GM23338 (cell line): ENCODE results near the gene MEGF9. TPM values are rescaled to one million over a fixed set of nuclear protein-coding genes. Genes with fewer than 3 reads are reported as not detected.

ENCODE experiments used
- ATAC-seq: fragments of 200-7000 bp; cut with Tn5 transposase; 3 replicates; pipeline ENCODE4 v1.9.1; 2020
- DNase-seq: peaks from one replicate; pipeline ENCODE4 v3.0.0-alpha.2; 2015; ENCODE audit warnings: low spot score
- H2AFZ ChIP-seq: fragments of 200-600 bp; sonication (generic); 2 replicates; pipeline ENCODE4 v1.8.0; 2016; ENCODE audit warnings: antibody characterized with exemption, mild to moderate bottlenecking, moderate library complexity
- H3F3A ChIP-seq: fragments of 200-600 bp; sonication (generic); replicated peaks from 2 replicates; pipeline ENCODE4 v1.8.0; 2017; ENCODE audit warnings: antibody characterized with exemption, mixed run types, low read depth
- H3K27ac ChIP-seq: fragments of 200-600 bp; sonication (generic); 2 replicates; pipeline ENCODE4 v1.6.1; 2016; ENCODE audit warnings: low read depth
- H3K27me3 ChIP-seq: fragments of 200-600 bp; sonication (generic); 2 replicates; pipeline ENCODE4 v1.8.0; 2016; ENCODE audit warnings: mild to moderate bottlenecking, mixed run types, moderate library complexity; ENCODE audit not compliant: insufficient read depth
- H3K36me3 ChIP-seq: fragments of 200-600 bp; sonication (generic); 2 replicates; pipeline ENCODE4 v1.8.0; 2016; ENCODE audit warnings: mild to moderate bottlenecking; ENCODE audit not compliant: insufficient read depth
- H3K4me1 ChIP-seq: fragments of 200-600 bp; sonication (generic); 2 replicates; pipeline ENCODE4 v1.8.0; 2016; ENCODE audit warnings: mild to moderate bottlenecking, moderate library complexity; ENCODE audit not compliant: insufficient read depth
- H3K4me2 ChIP-seq: fragments of 200-600 bp; sonication (generic); 2 replicates; pipeline ENCODE4 v1.7.1; 2017; ENCODE audit warnings: mixed run types
- H3K4me3 ChIP-seq: fragments of 200-600 bp; sonication (generic); 2 replicates; pipeline ENCODE4 v1.6.1; 2016; ENCODE audit warnings: mixed run types
- H3K79me2 ChIP-seq: fragments of 200-600 bp; sonication (generic); replicated peaks from 2 replicates; pipeline ENCODE4 v1.8.0; 2017; ENCODE audit warnings: mild to moderate bottlenecking; ENCODE audit not compliant: insufficient read depth
- H3K9me2 ChIP-seq: fragments of 200-600 bp; sonication (generic); 2 replicates; pipeline ENCODE4 v1.8.0; 2017; ENCODE audit not compliant: insufficient read depth
- H4K20me1 ChIP-seq: fragments of 200-600 bp; sonication (generic); replicated peaks from 2 replicates; pipeline ENCODE4 v1.8.0; 2017; ENCODE audit warnings: mild to moderate bottlenecking; ENCODE audit not compliant: insufficient read depth
- H3K27ac Mint-ChIP-seq: 2 replicates; pipeline ENCODE4 v1.8.0; 2020; ENCODE audit warnings: inconsistent platforms, mild to moderate bottlenecking, moderate library complexity, mixed read lengths
- H3K27me3 Mint-ChIP-seq: 3 replicates; pipeline ENCODE4 v1.8.0; 2022; ENCODE audit warnings: low read depth, mild to moderate bottlenecking, moderate library complexity, mixed read lengths, inconsistent platforms; ENCODE audit not compliant: insufficient read depth, poor library complexity
- H3K36me3 Mint-ChIP-seq: 3 replicates; pipeline ENCODE4 v1.8.0; 2021; ENCODE audit warnings: low read depth, mild to moderate bottlenecking, inconsistent platforms, moderate library complexity, mixed read lengths
- H3K4me1 Mint-ChIP-seq: 3 replicates; pipeline ENCODE4 v1.8.0; 2020; ENCODE audit warnings: mild to moderate bottlenecking, inconsistent platforms, mixed read lengths
- H3K4me3 Mint-ChIP-seq: 3 replicates; pipeline ENCODE4 v1.8.0; 2021; ENCODE audit warnings: moderate library complexity, mild to moderate bottlenecking, inconsistent platforms, mixed read lengths
- H3K9me3 Mint-ChIP-seq: 3 replicates; pipeline ENCODE4 v1.8.0; 2020; ENCODE audit warnings: moderate library complexity, mild to moderate bottlenecking, inconsistent platforms, mixed read lengths
- CREB1 ChIP-seq: fragments of 250-450 bp; sonication (Bioruptor Pico); IDR thresholded peaks from 2 replicates; pipeline ENCODE4 v1.5.0; 2020; ENCODE audit warnings: low read depth, mild to moderate bottlenecking, moderate library complexity
- EZH2 ChIP-seq: fragments of 200-600 bp; sonication (generic); IDR thresholded peaks from one replicate; pipeline ENCODE4 v1.8.0; 2017; ENCODE audit warnings: antibody characterized with exemption, mild to moderate bottlenecking, low read depth; ENCODE audit not compliant: unreplicated experiment
- EZH2phosphoT487 ChIP-seq: fragments of 200-600 bp; sonication (generic); IDR thresholded peaks from one replicate; pipeline ENCODE4 v1.8.1; 2018; ENCODE audit warnings: antibody characterized with exemption; ENCODE audit not compliant: unreplicated experiment
- JUNB ChIP-seq: IDR thresholded peaks from one replicate; pipeline ENCODE4 v1.6.1; 2016; ENCODE audit warnings: antibody characterized with exemption; ENCODE audit not compliant: unreplicated experiment
- POLR2AphosphoS5 ChIP-seq: IDR thresholded peaks from 2 replicates; pipeline ENCODE4 v1.6.1; 2016; ENCODE audit warnings: antibody characterized with exemption, low read depth
- STAT1 ChIP-seq: IDR thresholded peaks from one replicate; pipeline ENCODE4 v1.6.1; 2016; ENCODE audit warnings: antibody characterized with exemption; ENCODE audit not compliant: unreplicated experiment
- polyA plus RNA-seq: library from polyadenylated mRNA; unstranded; fragments of >200 nt; fragmentation: Nextera tagmentation; extraction: Ambion mirVana; gene quantifications from 2 replicates; pipeline ENCODE4 v1.2.1, GENCODE V29; 2016
- total RNA-seq: library from RNA; depleted of rRNA; stranded (reverse); fragments of >200 nt; shearing (Covaris generic); gene quantifications from 2 replicates; pipeline ENCODE4 v1.2.3, GENCODE V29; 2014
- TF ChIP-seq, protein P1 (sequence below): fragments of 250-450 bp; sonication (Bioruptor Pico); IDR thresholded peaks from 2 replicates; pipeline ENCODE4 v1.5.0; 2020; ENCODE audit warnings: mild to moderate bottlenecking, moderate library complexity

MEGF9 gene
- total and polyA plus RNA-seq, 2 experiments from 2014 or later = 0.87 to 1.6 TPM

DNA sequence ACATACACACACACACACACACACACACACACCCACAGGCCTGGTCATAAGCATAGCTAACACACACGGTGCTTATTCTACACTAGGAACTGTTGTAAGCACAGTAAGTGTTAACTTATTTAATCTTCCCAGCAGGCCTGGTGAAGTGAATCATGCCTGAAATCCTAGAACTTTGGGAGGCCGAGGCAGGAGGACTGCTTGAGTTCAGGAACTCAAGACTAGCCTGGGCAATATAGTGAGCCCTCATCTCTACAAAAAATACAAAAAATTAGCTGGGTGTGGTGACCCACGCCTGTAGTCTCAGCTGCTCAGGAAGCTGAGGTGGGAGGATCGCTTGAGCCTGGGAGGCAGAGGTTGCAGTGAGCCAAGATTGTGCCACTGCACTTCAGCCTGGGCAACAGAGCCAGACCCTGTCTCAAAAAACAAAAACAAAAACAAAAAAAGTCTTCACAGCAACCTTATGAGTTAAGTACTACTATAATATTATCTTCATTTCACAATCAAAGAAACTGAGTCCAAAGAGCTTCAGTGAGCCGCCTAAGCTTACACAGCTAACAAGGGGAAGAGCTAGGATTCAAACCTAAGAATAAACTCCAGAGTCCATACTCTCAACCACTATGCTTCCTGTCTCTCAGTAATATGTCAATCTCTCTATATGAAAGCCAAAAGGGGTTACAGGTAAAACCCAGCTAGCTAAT, 2.3 kb downstream of the MEGF9 start (continued):
- TF ChIP-seq STAT1 (no peak), EZH2phosphoT487 (no peak), EZH2 (no peak), POLR2AphosphoS5 (no peak)

DNA sequence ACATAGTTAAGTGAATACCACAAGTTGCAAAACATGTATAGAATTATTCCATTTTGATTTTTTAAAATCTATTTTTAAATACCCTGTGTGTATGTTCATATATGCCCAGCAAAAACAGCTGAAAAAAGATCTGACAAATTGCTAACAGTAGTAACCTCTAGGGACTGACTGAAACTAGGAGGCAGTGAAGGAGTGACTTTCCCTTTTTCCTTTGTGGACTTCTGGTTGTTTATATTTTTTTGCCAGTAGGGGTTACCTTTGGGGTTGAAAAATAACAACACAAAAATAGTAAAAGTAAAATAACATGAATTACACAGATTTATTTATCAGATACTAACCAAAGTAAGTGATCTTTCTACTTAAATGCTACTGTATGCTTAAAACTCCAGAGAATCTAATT, 2.9 kb downstream of the MEGF9 start:
- Mint-ChIP-seq H3K9me3 (no peaks in the 10 kb centered on the region), H3K4me3 (no peak overlapping the region), H3K4me1 (peaks cover 18% of the 10 kb centered on the region), H3K27ac (no peak overlapping the region), H3K36me3 (no peaks in the 10 kb centered on the region), H3K27me3 (peaks cover 23% of the 10 kb centered on the region)
- Histone ChIP-seq H3K79me2 (0 out of 2 replicates have a peak, but pooled peaks cover 5% of the 10 kb centered on the region), H3K36me3 (no peaks in the 10 kb centered on the region), H4K20me1 (peaks cover 9% of the 10 kb centered on the region), H3K27me3 (peaks cover 29% of the 10 kb centered on the region), H3K27ac (no peak overlapping the region), H3F3A (0 out of 2 replicates have a peak, but pooled peaks cover 4% of the 10 kb centered on the region), H3K9me2 (no peaks in the 10 kb centered on the region), H3K4me1 (peaks cover 10% of the 10 kb centered on the region), H2AFZ (no peak overlapping the region), H3K4me2 (no peak overlapping the region), H3K4me3 (no peak overlapping the region)
- DNase-seq (no peak), ATAC-seq (no peak)
- no peak for TF ChIP-seq JUNB
- no peak for TF ChIP-seq CREB1 (CRISPR knock-in tag)
- TF ChIP-seq, protein P1, sequence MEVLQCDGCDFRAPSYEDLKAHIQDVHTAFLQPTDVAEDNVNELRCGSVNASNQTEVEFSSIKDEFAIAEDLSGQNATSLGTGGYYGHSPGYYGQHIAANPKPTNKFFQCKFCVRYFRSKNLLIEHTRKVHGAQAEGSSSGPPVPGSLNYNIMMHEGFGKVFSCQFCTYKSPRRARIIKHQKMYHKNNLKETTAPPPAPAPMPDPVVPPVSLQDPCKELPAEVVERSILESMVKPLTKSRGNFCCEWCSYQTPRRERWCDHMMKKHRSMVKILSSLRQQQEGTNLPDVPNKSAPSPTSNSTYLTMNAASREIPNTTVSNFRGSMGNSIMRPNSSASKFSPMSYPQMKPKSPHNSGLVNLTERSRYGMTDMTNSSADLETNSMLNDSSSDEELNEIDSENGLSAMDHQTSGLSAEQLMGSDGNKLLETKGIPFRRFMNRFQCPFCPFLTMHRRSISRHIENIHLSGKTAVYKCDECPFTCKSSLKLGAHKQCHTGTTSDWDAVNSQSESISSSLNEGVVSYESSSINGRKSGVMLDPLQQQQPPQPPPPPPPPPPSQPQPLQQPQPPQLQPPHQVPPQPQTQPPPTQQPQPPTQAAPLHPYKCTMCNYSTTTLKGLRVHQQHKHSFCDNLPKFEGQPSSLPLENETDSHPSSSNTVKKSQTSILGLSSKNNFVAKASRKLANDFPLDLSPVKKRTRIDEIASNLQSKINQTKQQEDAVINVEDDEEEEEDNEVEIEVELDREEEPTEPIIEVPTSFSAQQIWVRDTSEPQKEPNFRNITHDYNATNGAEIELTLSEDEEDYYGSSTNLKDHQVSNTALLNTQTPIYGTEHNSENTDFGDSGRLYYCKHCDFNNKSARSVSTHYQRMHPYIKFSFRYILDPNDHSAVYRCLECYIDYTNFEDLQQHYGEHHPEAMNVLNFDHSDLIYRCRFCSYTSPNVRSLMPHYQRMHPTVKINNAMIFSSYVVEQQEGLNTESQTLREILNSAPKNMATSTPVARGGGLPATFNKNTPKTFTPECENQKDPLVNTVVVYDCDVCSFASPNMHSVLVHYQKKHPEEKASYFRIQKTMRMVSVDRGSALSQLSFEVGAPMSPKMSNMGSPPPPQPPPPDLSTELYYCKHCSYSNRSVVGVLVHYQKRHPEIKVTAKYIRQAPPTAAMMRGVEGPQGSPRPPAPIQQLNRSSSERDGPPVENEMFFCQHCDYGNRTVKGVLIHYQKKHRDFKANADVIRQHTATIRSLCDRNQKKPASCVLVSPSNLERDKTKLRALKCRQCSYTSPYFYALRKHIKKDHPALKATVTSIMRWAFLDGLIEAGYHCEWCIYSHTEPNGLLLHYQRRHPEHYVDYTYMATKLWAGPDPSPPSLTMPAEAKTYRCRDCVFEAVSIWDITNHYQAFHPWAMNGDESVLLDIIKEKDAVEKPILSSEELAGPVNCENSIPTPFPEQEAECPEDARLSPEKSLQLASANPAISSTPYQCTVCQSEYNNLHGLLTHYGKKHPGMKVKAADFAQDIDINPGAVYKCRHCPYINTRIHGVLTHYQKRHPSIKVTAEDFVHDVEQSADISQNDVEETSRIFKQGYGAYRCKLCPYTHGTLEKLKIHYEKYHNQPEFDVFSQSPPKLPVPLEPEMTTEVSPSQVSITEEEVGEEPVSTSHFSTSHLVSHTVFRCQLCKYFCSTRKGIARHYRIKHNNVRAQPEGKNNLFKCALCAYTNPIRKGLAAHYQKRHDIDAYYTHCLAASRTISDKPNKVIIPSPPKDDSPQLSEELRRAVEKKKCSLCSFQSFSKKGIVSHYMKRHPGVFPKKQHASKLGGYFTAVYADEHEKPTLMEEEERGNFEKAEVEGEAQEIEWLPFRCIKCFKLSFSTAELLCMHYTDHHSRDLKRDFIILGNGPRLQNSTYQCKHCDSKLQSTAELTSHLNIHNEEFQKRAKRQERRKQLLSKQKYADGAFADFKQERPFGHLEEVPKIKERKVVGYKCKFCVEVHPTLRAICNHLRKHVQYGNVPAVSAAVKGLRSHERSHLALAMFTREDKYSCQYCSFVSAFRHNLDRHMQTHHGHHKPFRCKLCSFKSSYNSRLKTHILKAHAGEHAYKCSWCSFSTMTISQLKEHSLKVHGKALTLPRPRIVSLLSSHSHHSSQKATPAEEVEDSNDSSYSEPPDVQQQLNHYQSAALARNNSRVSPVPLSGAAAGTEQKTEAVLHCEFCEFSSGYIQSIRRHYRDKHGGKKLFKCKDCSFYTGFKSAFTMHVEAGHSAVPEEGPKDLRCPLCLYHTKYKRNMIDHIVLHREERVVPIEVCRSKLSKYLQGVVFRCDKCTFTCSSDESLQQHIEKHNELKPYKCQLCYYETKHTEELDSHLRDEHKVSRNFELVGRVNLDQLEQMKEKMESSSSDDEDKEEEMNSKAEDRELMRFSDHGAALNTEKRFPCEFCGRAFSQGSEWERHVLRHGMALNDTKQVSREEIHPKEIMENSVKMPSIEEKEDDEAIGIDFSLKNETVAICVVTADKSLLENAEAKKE (CRISPR knock-in tag) = no peak
